Heart left ventricle (tissue), 13 donors: ENCODE measurements around the gene EML6.

ENCODE experiments used
- POLR2A ChIP-seq, 2 donors: fragments of 450-650 bp; IDR thresholded peaks; one replicate each; pipeline ENCODE4 v1.6.1; 2017; ENCODE audit warnings: antibody characterized with exemption in 2 of 2, mild to moderate bottlenecking in 2 of 2, moderate library complexity in 2 of 2
- TF ChIP-seq, protein P1 (sequence below), 12 donors: fragments of 200-600 bp; sonication (generic) in 4 of 12; IDR thresholded peaks; one replicate each; pipeline versions ENCODE4 v1.5.0 to v1.8.0; 2018 to 2022; ENCODE audit warnings: antibody characterized with exemption in 12 of 12, mild to moderate bottlenecking in 5 of 12
- donor health status: ischemic (EF 13 %, LVEDD 7.1; RV severe dilation, severe dysfunction).
- donor health status: DM: no; HTN: yes; CAD: no.
- donor health status: DM: no; HTN: no; CAD: no.
- donor health status: ischemic (EF 25% LVEDD 6.9; RV normal size, moderate dysfunction).
- donor health status: ischemic (EF 25% LVEDD 5.7; RV mildly dilated, moderate dysfunction).
- donor health status: ischemic (EF 35%, LVEDD 5.7; RV mildly dilated, moderate dysfunction).
- donor health status: nonischemic (EF 11% LVEDD 7.7; RV severe dilation, severe dysfunction).
- donor health status: DM: yes; HTN: yes; CAD: no.
- donor health status: PGD.
- donor health status: ischemic (EF 29% LVEDD 5.4; RV normal size, mild dysfunction).
- donor health status: nonischemic (EF 23%, LVEDD 6.1; RV moderate dilation, normal function).

DNA sequence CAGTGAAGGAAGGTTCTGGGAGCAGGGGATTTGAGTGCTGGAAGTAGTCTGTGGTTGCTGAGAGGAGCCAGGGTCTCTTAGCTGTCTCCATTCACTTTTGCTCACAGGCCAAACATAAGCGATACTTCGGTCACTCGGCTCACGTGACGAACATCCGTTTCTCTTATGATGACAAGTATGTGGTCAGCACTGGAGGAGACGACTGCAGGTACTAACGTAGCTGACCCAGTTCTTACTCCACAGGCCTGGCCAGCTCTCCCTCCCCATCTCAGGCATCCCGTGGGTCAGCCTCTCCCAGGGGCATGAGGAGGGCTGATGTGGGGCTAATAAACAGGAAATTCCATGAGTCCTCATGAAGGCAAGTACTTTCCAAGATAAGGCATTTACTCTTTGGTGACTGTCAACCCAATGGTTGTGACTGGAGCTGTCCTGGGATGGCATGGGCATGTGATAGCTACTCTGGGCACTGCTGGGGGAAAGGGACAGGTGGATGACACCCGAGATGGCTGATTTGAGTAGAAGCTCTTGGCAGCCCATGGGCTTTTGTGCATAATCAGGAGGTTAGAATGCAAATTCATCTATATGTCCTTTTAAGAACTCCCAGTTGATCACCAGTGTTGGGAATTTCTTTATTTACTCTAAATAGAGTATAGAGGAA is 245.2 kb downstream of the EML6 start:
- TF ChIP-seq, protein P1, sequence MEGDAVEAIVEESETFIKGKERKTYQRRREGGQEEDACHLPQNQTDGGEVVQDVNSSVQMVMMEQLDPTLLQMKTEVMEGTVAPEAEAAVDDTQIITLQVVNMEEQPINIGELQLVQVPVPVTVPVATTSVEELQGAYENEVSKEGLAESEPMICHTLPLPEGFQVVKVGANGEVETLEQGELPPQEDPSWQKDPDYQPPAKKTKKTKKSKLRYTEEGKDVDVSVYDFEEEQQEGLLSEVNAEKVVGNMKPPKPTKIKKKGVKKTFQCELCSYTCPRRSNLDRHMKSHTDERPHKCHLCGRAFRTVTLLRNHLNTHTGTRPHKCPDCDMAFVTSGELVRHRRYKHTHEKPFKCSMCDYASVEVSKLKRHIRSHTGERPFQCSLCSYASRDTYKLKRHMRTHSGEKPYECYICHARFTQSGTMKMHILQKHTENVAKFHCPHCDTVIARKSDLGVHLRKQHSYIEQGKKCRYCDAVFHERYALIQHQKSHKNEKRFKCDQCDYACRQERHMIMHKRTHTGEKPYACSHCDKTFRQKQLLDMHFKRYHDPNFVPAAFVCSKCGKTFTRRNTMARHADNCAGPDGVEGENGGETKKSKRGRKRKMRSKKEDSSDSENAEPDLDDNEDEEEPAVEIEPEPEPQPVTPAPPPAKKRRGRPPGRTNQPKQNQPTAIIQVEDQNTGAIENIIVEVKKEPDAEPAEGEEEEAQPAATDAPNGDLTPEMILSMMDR (IDR thresholded peaks at IDR 0.05) = no peak
- no peak for TF ChIP-seq POLR2A (IDR thresholded peaks at IDR 0.05)
